Naive thymus-derived CD8-positive, alpha-beta T cell (primary cell): Measurements from ENCODE around the gene PAX7. TPM values are rescaled to one million over a fixed set of nuclear protein-coding genes. Genes with fewer than 3 reads are reported as not detected.
"Not testable (repeated sequence)": the region's sequence is repeated elsewhere in the genome, so short reads cannot be mapped to it uniquely, and the experiment has no call there.

ENCODE experiments used
- ATAC-seq, 2 donors: fragments of 150-1000 bp; cut with Tn5 transposase in 1 of 2; sonication (Bioruptor Pico), chemical (Tn5 transposase) in 1 of 2; 1 replicate in 1 of 2; 2 replicates in 1 of 2; pipeline ENCODE4 v1.10.0; 2021; ENCODE audit warnings: mild to moderate bottlenecking in 2 of 2, moderate library complexity in 2 of 2
- POLR2A ChIA-PET: fragments of 350-600 bp; sonication (Branson Sonifier 250); formaldehyde crosslinking; loops from one replicate; lab custom pipeline; 2021; ENCODE audit warnings: antibody characterized with exemption; lab: Charles Lee
- DNase-seq, 10 donors: peaks; one replicate each; pipeline versions ENCODE4 v3.0.0 to v3.0.0-alpha.2; 2020 to 2022
- H3K27ac Mint-ChIP-seq, 10 donors: one replicate each; pipeline ENCODE4 v1.8.0; 2020 to 2022; ENCODE audit warnings: mild to moderate bottlenecking in 10 of 10, mixed read lengths in 10 of 10, moderate library complexity in 4 of 10, inconsistent platforms in 1 of 10
- H3K27me3 Mint-ChIP-seq, 5 donors: one replicate each; pipeline ENCODE4 v1.8.0; 2021 to 2022; ENCODE audit warnings: mixed read lengths in 5 of 5
- H3K36me3 Mint-ChIP-seq, 3 donors: one replicate each; pipeline ENCODE4 v1.8.0; 2020 to 2022; ENCODE audit warnings: mixed read lengths in 3 of 3, mild to moderate bottlenecking in 2 of 3, inconsistent platforms in 1 of 3
- H3K4me1 Mint-ChIP-seq, 4 donors: one replicate each; pipeline ENCODE4 v1.8.0; 2021 to 2022; ENCODE audit warnings: mixed read lengths in 4 of 4
- H3K4me3 Mint-ChIP-seq, 10 donors: one replicate each; pipeline ENCODE4 v1.8.0; 2020 to 2022; ENCODE audit warnings: mild to moderate bottlenecking in 10 of 10, mixed read lengths in 10 of 10, moderate library complexity in 6 of 10, inconsistent platforms in 1 of 10
- H3K9me3 Mint-ChIP-seq, 9 donors: one replicate each; pipeline ENCODE4 v1.8.0; 2020 to 2022; ENCODE audit warnings: mixed read lengths in 9 of 9, mild to moderate bottlenecking in 3 of 9, inconsistent platforms in 1 of 9, moderate library complexity in 1 of 9
- polyA plus RNA-seq, 3 donors: library from polyadenylated mRNA; unstranded; fragments of 300-500 nt; fragmentation: Illumina TruSeq; gene quantifications; one replicate each; pipeline ENCODE4 v1.2.3, GENCODE V29; 2021
- total RNA-seq, 8 experiments: library from RNA in 2 of 8; stranded (reverse) in 2 of 8; gene quantifications; one replicate each; pipeline ENCODE4 v1.2.3 and lab custom pipeline; 2021 to 2026

The PAX7 gene
- not detected for total RNA-seq
- not detected for polyA plus RNA-seq
- 0 to 0.13 (median 0) reads per million in 6 experiments for total RNA-seq (lab: John Stamatoyannopoulos, UW)

DNA sequence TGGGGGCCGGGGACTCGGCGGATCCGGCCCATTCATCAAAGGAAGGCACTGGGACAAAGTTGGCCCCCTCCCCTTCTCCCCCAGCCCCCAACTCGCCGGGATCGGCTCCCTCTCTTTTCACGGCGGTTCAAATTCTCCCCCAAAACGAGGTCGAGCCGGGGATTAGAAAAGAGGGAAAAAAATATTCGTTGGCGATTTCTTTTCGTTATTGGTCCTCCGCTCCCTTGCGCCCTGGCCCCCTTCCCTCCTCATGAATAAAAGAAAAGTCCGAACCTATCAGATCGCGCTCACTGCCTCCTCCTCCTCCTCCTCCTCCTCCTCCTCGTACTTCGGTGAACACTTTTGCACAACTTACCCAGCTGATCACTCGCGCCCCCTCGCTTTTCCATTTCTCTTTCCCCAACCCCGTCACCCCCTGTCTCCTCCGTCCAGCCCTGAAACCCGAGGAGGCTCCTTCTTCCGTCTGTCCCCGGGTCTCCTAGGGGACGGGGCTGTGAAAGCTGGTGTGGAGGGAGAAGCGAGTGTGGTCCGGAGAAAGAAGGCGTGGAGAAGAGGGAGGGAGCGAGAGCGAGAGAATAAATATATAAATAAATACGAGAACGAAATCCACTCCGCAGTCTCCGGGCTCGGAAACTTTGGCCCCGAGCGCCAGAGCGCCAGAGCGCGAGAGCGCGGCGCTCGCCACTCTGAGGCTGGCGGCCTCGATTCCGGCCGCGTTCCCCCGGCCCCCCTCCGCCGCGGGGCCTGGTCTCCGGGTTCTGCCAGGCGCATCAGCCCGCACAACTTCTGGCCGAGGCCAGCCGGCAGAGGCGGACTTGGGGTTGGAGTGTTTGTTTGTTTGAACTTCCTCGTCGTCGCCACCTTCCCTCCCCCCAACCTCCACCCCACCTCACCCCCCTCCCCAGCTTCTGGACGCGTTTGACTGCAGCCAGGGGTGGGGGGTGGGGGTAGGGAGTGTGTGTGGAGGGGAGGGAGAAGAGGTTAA, at the start of gene PAX7:
PAX7 (plus strand) TSS at position 336 of the 985 bp plus-strand sequence. CDS start 758 bp downstream, outside the sequence.
- ATAC-seq: no peak
- H3K4me1 Mint-ChIP-seq: peaks cover 11 to 39% (median 24%) of the 10 kb centered on the region in 4 donors
- H3K4me3 Mint-ChIP-seq: peak within 1 kb of the TSS in 8 of 10 donors; percentile 22 to 74 (median 63)
- POLR2A ChIA-PET: no interaction called here
- DNase-seq: no peak
- H3K36me3 Mint-ChIP-seq: peaks cover 0 to 2% (median 0%) of the 10 kb centered on the region in 3 donors
- no peak within 1 kb of the TSS for H3K27ac Mint-ChIP-seq
- H3K9me3 Mint-ChIP-seq: peaks cover 0 to 2% (median 0%) of the 10 kb centered on the region in 9 donors
- H3K27me3 Mint-ChIP-seq: peaks cover 49 to 99% (median 78%) of the 10 kb centered on the region in 5 donors

DNA sequence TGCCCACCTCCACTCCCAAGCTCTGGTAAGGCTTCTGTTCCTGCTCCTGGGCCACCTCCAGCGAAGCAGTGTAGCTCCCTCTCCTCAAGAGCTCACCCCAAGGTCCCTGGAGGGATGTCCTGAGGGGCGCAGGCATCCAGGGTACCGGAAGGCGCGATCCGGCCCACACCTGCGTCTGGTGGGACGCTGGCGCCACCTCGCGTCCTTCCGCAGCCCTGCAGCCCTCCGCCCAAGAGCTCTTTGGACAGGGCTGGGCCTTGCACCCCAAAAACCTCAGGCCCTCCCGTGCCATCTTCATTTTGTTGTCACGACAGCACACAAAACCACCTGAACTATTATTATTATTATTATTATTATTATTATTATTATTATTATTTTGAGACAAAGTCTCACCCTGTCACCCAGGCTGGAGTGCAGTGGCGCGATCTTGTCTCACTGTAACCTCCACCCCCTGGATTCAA, 49.2 kb upstream of the PAX7 start:
- POLR2A ChIA-PET: no interaction called here
- DNase-seq: peak in 5 of 10 donors; percentile 9 to 39 (median 17)
- no peak overlapping the region for H3K4me3 Mint-ChIP-seq
- H3K4me1 Mint-ChIP-seq: peaks cover 0 to 1% (median 0%) of the 10 kb centered on the region in 4 donors
- peaks cover 4 to 45% (median 23%) of the 10 kb centered on the region in 5 donors for H3K27me3 Mint-ChIP-seq
- ATAC-seq: peak in 1 of 2 donors; percentile 52
- H3K9me3 Mint-ChIP-seq: no peaks in the 10 kb centered on the region
- H3K36me3 Mint-ChIP-seq: no peaks in the 10 kb centered on the region
- H3K27ac Mint-ChIP-seq: no peak overlapping the region

DNA sequence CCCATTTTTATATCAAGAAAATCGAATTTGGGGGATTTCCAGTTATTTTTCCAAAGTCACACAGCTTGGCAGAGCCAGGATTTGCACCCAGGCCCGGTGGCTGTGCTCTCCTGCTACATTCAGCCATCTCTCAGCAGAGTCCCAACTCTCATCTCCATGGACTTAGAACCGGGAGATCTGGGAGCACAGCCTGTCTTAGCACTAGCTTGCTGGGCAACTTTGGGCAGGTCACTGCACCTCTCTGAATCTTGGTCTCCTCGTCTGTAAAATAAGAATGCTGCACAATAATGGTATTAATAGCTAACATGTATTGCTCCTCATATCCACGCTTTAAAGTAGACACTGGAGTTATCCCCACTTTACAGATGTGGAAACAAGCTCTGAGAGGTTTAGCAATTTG, 47.8 kb upstream of the PAX7 start:
- DNase-seq (no peak), ATAC-seq (no peak)
- POLR2A ChIA-PET: no interaction called here
- no peaks in the 10 kb centered on the region for H3K36me3 Mint-ChIP-seq
- H3K4me3 Mint-ChIP-seq: no peak overlapping the region
- peaks cover 0 to 1% (median 0%) of the 10 kb centered on the region in 4 donors for H3K4me1 Mint-ChIP-seq
- no peaks in the 10 kb centered on the region for H3K9me3 Mint-ChIP-seq
- H3K27me3 Mint-ChIP-seq: peaks cover 7 to 58% (median 22%) of the 10 kb centered on the region in 5 donors
- H3K27ac Mint-ChIP-seq: no peak overlapping the region

DNA sequence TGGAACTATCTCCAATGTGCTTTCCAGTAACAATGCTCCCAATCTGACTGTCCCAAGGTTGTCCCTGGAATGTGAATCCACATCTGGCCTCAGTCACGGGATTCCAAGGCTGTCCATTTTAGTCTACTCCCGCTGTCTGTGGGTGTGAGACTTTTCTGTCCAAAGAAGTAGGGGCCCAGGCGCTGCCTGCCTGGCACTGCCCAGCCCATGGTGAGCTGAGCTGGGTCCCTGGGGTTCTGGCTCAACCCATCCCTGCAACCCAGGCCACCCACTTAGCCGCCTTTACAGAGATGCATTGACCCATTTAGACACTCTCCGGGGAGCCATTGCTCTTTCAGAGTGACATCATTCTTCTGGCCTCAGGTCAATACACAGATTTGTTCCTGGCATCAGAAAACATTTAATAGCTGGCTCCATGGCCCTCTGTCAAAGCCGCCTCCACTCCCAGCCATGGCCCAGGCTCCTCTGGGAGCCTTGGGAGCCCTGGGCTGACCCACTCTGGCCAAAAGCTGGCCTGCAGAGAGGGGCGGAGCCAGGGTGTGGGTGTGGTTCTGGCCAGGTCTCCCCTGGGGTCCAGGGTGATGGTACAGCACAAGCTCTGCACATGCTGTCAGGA, 47.2 kb upstream of the PAX7 start:
- Mint-ChIP-seq H3K36me3 (no peaks in the 10 kb centered on the region), H3K27me3 (peaks cover 12 to 64% (median 24%) of the 10 kb centered on the region in 5 donors), H3K27ac (no peak overlapping the region), H3K9me3 (no peaks in the 10 kb centered on the region), H3K4me3 (no peak overlapping the region), H3K4me1 (peaks cover 0 to 1% (median 0%) of the 10 kb centered on the region in 4 donors)
- no peak for ATAC-seq
- no peak for DNase-seq
- POLR2A ChIA-PET: no interaction called here

GRCh38 chr1:18586016-18586415, 44.6 kb upstream of the PAX7 start:
- H3K4me1 Mint-ChIP-seq, POLR2A ChIA-PET, H3K36me3 Mint-ChIP-seq, H3K27ac Mint-ChIP-seq, DNase-seq, ATAC-seq, H3K4me3 Mint-ChIP-seq, H3K9me3 Mint-ChIP-seq: not testable (repeated sequence)
- peaks cover 14 to 67% (median 24%) of the 10 kb centered on the region in 5 donors for H3K27me3 Mint-ChIP-seq

GRCh38 chr1:18588093-18588492, 42.6 kb upstream of the PAX7 start:
- DNase-seq (no peak), ATAC-seq (no peak)
- H3K4me1 Mint-ChIP-seq: no peaks in the 10 kb centered on the region
- H3K4me3 Mint-ChIP-seq: no peak overlapping the region
- no peaks in the 10 kb centered on the region for H3K9me3 Mint-ChIP-seq
- no peaks in the 10 kb centered on the region for H3K36me3 Mint-ChIP-seq
- POLR2A ChIA-PET: no interaction called here
- no peak overlapping the region for H3K27ac Mint-ChIP-seq
- H3K27me3 Mint-ChIP-seq: peaks cover 14 to 67% (median 27%) of the 10 kb centered on the region in 5 donors

- ATAC-seq: no peak
- H3K4me1 Mint-ChIP-seq: no peaks in the 10 kb centered on the region
- H3K36me3 Mint-ChIP-seq: no peaks in the 10 kb centered on the region
- H3K9me3 Mint-ChIP-seq: no peaks in the 10 kb centered on the region
- no peak for DNase-seq
- H3K27ac Mint-ChIP-seq: no peak overlapping the region
- peaks cover 11 to 64% (median 29%) of the 10 kb centered on the region in 5 donors for H3K27me3 Mint-ChIP-seq
- POLR2A ChIA-PET: no interaction called here
- H3K4me3 Mint-ChIP-seq: no peak overlapping the region
These were observed 38.3 kb upstream of the PAX7 start for GRCh38 chr1:18592368-18592767.

- DNase-seq (peak; percentile 41 to 73 (median 56)), ATAC-seq (peak; percentile 47 to 70)
- Mint-ChIP-seq H3K27me3 (peaks cover 7 to 45% (median 30%) of the 10 kb centered on the region in 5 donors), H3K4me1 (no peaks in the 10 kb centered on the region), H3K36me3 (no peaks in the 10 kb centered on the region), H3K27ac (no peak overlapping the region), H3K9me3 (no peaks in the 10 kb centered on the region), H3K4me3 (no peak overlapping the region)
- POLR2A ChIA-PET: no interaction called here
These were observed 33.2 kb upstream of the PAX7 start for GRCh38 chr1:18597160-18598042.

GRCh38 chr1:18599086-18599485, 31.6 kb upstream of the PAX7 start:
- no peak for ATAC-seq
- no peaks in the 10 kb centered on the region for H3K9me3 Mint-ChIP-seq
- no peak overlapping the region for H3K27ac Mint-ChIP-seq
- no peaks in the 10 kb centered on the region for H3K4me1 Mint-ChIP-seq
- POLR2A ChIA-PET: interaction anchor here (0.7 kb wide), 1 partner anchor 86 kb away, joined by 6 read pairs; no protein-coding TSS in a partner anchor
- no peak for DNase-seq
- H3K4me3 Mint-ChIP-seq: no peak overlapping the region
- no peaks in the 10 kb centered on the region for H3K36me3 Mint-ChIP-seq
- H3K27me3 Mint-ChIP-seq: peaks cover 7 to 39% (median 23%) of the 10 kb centered on the region in 5 donors

DNA sequence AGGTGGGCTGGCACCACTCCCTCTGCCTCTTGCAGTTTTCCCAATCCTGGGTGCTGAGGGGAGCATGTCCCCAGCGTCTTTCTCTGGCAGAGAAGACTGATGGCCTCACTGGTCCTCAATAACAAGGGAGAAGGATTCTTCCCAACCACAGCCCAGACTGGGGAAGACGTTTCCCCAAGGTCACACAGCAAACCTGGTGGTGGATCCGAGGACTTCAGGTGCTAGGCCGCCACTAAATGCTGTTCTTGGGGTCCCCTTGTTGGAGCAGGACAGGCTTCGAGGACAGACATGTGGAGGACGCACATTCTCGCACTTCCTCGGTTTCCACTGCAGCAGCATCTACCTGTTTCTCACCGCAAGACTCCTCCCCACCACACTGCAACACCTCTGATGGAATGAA, 30.9 kb upstream of the PAX7 start:
- Mint-ChIP-seq H3K4me3 (no peak overlapping the region), H3K9me3 (no peaks in the 10 kb centered on the region), H3K36me3 (no peaks in the 10 kb centered on the region), H3K27me3 (peaks cover 5 to 33% (median 20%) of the 10 kb centered on the region in 5 donors), H3K27ac (no peak overlapping the region), H3K4me1 (no peaks in the 10 kb centered on the region)
- DNase-seq (no peak), ATAC-seq (no peak)
- POLR2A ChIA-PET: interaction anchor here (0.7 kb wide), 1 partner anchor 85 kb away, joined by 6 read pairs; no protein-coding TSS in a partner anchor

DNA sequence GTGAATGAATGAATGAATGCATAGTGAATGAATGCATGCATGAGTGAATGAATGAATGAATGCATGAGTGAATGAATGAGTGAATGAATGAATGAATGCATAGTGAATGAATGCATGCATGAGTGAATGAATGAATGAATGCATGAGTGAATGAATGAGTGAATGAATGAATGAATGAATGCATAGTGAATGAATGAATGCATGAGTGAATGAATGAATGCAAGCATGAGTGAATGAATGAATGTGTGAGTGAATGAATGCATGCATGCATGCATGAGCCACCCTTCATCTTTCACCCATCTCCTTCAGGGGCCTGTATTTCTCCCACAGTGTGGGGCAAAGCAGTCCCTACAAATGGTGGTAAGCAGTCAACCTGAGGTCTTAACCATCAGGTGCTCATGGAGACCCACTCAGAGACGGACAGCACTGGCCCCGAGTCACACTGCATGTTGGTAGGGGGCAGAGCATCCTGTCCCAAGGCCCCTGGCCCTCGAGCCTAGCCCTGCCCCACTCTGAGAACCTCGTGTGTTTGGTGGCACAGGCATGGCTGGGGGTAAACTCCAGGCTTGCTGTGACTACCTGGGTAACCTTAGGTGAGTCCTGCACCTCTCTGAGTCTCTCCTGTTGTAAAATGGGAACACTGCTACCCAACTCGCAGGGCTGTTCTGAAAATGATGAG, 28.0 kb upstream of the PAX7 start:
- Mint-ChIP-seq H3K36me3 (no peaks in the 10 kb centered on the region), H3K9me3 (no peaks in the 10 kb centered on the region), H3K27ac (no peak overlapping the region), H3K4me1 (no peaks in the 10 kb centered on the region), H3K4me3 (no peak overlapping the region), H3K27me3 (peaks cover under 1 to 23% (median 6%) of the 10 kb centered on the region in 5 donors)
- POLR2A ChIA-PET: no interaction called here
- ATAC-seq: peak in 1 of 2 donors; percentile 27
- DNase-seq: no peak
